Endothelial cell (in vitro differentiated cells): Measurements from ENCODE around the gene TMEM121. TPM values are rescaled to one million over a fixed set of nuclear protein-coding genes. Genes with fewer than 3 reads are reported as not detected.

Source experiments
- DNase-seq: peaks from one replicate; pipeline ENCODE4 v3.0.0; 2021; ENCODE audit warnings: low spot score
- H3K27ac Mint-ChIP-seq: one replicate; pipeline ENCODE4 v1.8.0; 2021; ENCODE audit warnings: mixed read lengths, inconsistent platforms; ENCODE audit not compliant: unreplicated experiment
- H3K27me3 Mint-ChIP-seq: one replicate; pipeline ENCODE4 v1.8.0; 2021; ENCODE audit warnings: mild to moderate bottlenecking, moderate library complexity, mixed read lengths, inconsistent platforms; ENCODE audit not compliant: unreplicated experiment
- H3K36me3 Mint-ChIP-seq: one replicate; pipeline ENCODE4 v1.8.0; 2021; ENCODE audit warnings: mild to moderate bottlenecking, low read depth, mixed read lengths, inconsistent platforms; ENCODE audit not compliant: unreplicated experiment
- H3K4me1 Mint-ChIP-seq: one replicate; pipeline ENCODE4 v1.8.0; 2021; ENCODE audit warnings: mild to moderate bottlenecking, mixed read lengths, inconsistent platforms; ENCODE audit not compliant: unreplicated experiment
- H3K4me3 Mint-ChIP-seq: one replicate; pipeline ENCODE4 v1.8.0; 2021; ENCODE audit warnings: mild to moderate bottlenecking, mixed read lengths, inconsistent platforms; ENCODE audit not compliant: unreplicated experiment
- H3K9me3 Mint-ChIP-seq: one replicate; pipeline ENCODE4 v1.8.0; 2021; ENCODE audit warnings: mixed read lengths, inconsistent platforms; ENCODE audit not compliant: unreplicated experiment
- total RNA-seq: library from RNA; stranded (reverse); fragmentation: NEBNext Ultra II Directional; extraction: Animal tissue kit (Norgen Biotek cat#: 25700); gene quantifications from one replicate; pipeline ENCODE4 v1.2.1, GENCODE V29; 2021; ENCODE audit not compliant: unreplicated experiment
- TF ChIP-seq, protein P1 (sequence below): fragments of 200-600 bp; sonication (generic); IDR thresholded peaks from one replicate; pipeline ENCODE4 v1.5.0; 2021; ENCODE audit warnings: antibody characterized with exemption; ENCODE audit not compliant: unreplicated experiment

Gene TMEM121
- total RNA-seq, 1 donor from 2014 or later, result 1.6 TPM

- Mint-ChIP-seq H3K36me3 (no peaks in the 10 kb centered on the region), H3K9me3 (no peaks in the 10 kb centered on the region), H3K4me1 (no peaks in the 10 kb centered on the region), H3K27ac (no peak overlapping the region), H3K4me3 (no peak overlapping the region), H3K27me3 (peaks cover 16% of the 10 kb centered on the region)
- no peak for DNase-seq
- TF ChIP-seq, protein P1, sequence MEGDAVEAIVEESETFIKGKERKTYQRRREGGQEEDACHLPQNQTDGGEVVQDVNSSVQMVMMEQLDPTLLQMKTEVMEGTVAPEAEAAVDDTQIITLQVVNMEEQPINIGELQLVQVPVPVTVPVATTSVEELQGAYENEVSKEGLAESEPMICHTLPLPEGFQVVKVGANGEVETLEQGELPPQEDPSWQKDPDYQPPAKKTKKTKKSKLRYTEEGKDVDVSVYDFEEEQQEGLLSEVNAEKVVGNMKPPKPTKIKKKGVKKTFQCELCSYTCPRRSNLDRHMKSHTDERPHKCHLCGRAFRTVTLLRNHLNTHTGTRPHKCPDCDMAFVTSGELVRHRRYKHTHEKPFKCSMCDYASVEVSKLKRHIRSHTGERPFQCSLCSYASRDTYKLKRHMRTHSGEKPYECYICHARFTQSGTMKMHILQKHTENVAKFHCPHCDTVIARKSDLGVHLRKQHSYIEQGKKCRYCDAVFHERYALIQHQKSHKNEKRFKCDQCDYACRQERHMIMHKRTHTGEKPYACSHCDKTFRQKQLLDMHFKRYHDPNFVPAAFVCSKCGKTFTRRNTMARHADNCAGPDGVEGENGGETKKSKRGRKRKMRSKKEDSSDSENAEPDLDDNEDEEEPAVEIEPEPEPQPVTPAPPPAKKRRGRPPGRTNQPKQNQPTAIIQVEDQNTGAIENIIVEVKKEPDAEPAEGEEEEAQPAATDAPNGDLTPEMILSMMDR, result no peak
Measured at GRCh38 chr14:105527381-105527825, 1.0 kb downstream of the TMEM121 start.

GRCh38 chr14:105527826-105528585 lies 1.6 kb downstream of the TMEM121 start:
- Mint-ChIP-seq H3K36me3 (no peaks in the 10 kb centered on the region), H3K27ac (no peak overlapping the region), H3K9me3 (no peaks in the 10 kb centered on the region), H3K4me1 (no peaks in the 10 kb centered on the region), H3K27me3 (peaks cover 19% of the 10 kb centered on the region), H3K4me3 (no peak overlapping the region)
- TF ChIP-seq, protein P1, result peak; percentile 74
- peak; percentile 84 for DNase-seq

GRCh38 chr14:105528586-105529318 lies 2.4 kb downstream of the TMEM121 start:
- Mint-ChIP-seq H3K4me3 (no peak overlapping the region), H3K27me3 (peaks cover 20% of the 10 kb centered on the region), H3K27ac (no peak overlapping the region), H3K4me1 (no peaks in the 10 kb centered on the region), H3K36me3 (no peaks in the 10 kb centered on the region), H3K9me3 (no peaks in the 10 kb centered on the region)
- DNase-seq, result no peak
- TF ChIP-seq, protein P1, result peak; percentile 18

GRCh38 chr14:105529319-105529568 lies 2.9 kb downstream of the TMEM121 start:
- Mint-ChIP-seq H3K9me3 (no peaks in the 10 kb centered on the region), H3K27me3 (peaks cover 23% of the 10 kb centered on the region), H3K4me1 (no peaks in the 10 kb centered on the region)

More at GRCh38 chr14:105529319-105529568, 2.9 kb downstream of the TMEM121 start:
- Mint-ChIP-seq H3K4me3 (no peak overlapping the region), H3K36me3 (no peaks in the 10 kb centered on the region), H3K27ac (no peak overlapping the region)
- TF ChIP-seq, protein P1, result no peak
- DNase-seq, result no peak
